HG02870 (cell line): ENCODE data around the gene SNHG17.
"Not testable (repeated sequence)": the region's sequence is repeated elsewhere in the genome, so short reads cannot be mapped to it uniquely, and the experiment has no call there.

Experiments used
- ATAC-seq: cut with Tn5 transposase; IDR thresholded peaks from one replicate; pipeline ENCODE4 v1.9.1; 2021; ENCODE audit warnings: mild to moderate bottlenecking, moderate library complexity; ENCODE audit not compliant: unreplicated experiment

The SNHG17 gene

DNA sequence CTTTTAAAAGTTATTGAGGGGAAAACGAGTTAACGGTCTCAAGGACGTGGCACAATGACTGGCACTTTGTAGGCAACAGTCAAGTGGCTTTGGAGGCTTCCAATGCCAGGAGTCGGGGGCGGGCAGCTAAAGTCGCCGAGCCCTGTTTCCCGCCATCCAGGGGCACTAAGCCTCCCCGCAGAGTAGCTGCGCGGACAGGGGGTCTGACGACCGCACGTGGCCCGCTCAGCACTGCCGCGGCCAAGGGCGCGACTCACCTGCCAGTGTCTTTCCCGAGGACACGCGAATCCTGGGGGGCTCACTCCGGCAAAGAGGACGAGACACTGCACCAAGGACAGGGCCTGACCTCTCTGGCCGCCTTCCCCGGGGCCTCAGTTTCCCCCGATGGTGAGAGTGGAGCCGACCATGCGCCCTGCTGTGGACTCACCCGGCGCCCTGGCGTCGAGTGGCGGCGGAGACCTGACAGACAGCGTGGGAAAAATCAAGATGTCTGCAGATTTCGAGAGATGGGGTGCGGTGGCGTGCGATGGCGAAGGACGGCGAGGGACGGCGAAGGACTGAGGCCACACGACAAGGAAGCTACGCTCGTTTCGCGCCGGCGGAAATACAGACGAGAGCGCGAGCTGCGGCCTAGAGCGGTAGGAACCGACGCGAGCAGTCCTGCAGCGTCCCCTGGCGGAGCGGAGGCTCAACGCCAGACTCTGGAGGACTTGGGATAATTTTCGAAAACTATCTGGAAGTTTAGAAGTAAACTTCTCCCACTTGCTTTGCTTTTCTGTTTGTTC, at the start of gene SNHG17:
Gene SNHG17 (minus strand): TSS at position 559 of the 785 bp plus-strand sequence.
- peak; percentile 59 for ATAC-seq

DNA sequence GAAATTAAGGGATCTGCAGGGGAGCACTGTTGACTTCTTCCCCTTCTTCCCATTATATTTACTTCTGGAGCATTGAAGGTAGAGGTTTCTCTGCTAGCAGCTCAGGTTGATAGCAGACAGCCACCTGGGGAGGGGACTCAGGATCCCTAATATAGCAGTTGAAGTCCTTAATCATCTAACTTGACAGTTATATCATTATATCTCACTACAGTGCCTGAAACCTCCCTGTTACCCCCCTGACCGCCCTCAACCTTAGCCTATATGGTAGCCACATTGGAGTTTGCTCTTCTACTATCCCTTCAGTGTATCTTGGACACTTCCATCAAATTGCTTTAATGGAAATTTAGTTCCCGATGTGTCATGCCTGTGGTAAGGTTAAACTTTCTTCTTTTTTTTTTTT, 44.5 kb upstream of the SNHG17 start:
- ATAC-seq, result no peak

DNA sequence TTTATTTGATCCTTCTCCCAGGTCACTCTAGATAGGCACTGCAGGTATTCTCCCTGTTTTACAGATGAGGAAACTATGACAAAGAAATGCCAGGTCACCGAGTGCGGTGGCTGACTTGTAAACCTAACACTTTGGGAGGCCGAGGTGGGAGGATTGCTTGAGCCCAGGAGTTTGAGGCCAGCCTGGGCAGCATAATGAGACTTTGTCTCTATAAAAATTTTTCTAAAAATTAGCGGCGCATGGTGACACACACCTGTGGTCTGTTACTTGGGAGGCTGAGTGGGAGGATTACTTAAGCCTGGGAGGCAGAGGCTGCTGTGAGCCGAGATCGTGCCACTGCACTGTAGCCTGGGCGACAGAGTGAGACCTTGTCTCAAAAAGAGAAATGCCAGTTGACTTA, 42.6 kb upstream of the SNHG17 start:
- no peak for ATAC-seq

DNA sequence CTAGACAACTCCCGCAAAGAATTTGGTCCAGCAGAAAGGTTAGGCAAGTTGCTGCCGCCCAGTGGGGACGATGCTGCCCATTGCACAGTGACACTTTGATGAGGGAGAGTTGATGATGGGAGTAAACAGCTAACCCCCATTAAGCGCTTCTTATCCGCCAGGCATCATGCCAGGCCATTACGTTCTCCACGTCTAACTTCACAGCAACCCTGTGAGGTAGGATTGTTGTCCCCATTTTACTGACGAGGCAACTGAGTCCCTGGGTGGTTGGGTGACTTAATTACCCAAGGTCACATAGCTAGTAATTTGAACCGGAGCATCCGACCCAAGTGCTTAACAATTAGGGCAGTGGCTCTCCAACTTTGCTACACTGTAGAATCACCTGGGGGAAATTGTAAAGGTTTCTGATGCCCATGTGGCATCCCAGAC, 38.3 kb upstream of the SNHG17 start:
- no peak for ATAC-seq

DNA sequence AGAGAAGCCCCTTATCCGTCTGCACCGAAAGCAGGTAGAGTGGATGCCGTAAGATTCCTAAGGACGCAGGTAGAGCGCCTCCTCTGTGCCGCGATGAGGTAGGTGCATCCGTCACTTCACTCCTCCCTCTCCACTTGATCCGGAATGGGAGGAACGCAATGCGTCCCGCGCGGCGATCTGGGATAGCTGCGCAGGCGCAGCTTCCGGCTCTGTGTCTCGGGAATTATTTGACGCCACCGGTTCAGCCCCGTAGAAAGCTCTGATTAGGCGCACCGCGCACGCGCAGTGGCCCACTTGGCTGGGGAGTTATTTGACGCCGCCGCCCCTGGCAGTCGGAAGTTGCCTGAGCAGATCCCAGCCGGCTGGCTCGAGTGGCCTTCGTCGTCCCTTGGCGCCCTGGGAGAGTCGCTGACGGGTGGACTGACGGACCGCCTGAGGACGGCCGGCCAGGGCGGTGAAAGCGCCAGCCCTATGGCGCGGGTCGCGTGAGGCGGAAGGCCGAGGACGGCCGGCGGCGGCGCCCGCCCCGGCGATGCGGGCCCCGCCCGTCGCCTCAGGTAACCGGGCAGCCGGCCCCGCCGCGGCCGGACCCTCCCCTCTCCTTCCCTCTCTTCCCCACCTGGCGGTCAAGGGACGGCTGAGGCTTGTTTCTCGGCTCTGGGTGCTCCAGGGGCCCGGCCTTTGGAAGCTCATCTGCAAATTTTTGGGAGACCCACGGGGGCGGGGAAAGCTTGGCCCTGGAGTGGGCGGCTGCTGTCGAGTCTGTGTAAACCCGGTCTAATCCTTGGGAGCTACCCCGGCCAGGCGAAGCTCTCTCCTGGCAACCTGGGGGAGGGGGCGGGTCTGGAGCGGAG, 37.6 kb upstream of the SNHG17 start, which contains the start of gene RALGAPB:
Gene RALGAPB (plus strand): TSS at position 331 of the 854 bp plus-strand sequence. CDS start 15,590 bp downstream, outside the sequence.
- peak; percentile 96 for ATAC-seq

DNA sequence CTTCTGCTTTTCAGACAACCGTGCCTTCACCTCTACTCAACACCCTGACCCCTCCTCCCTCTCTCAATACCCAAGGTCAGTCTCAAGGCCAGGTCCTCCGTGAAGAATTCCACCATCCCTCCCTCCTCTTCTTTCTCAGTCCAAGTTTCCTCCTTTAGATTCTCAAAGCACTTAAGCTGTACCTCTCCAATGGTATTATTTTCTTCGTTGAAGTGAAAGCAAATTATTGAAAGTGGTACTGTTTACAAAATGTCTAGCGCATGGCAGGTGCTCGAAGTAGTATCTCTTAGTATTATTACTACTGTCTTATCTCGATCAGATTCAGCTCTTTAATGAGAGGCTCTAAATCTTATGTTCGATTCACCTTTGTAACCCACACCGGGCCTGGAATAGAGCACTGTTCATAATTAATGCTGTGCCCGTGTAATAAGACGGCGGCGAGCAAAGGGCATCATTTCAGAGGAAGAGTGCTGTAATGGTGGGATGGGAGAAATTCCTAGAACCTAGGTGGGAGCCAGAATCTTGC, 36.9 kb upstream of the SNHG17 start:
- ATAC-seq, result no peak

DNA sequence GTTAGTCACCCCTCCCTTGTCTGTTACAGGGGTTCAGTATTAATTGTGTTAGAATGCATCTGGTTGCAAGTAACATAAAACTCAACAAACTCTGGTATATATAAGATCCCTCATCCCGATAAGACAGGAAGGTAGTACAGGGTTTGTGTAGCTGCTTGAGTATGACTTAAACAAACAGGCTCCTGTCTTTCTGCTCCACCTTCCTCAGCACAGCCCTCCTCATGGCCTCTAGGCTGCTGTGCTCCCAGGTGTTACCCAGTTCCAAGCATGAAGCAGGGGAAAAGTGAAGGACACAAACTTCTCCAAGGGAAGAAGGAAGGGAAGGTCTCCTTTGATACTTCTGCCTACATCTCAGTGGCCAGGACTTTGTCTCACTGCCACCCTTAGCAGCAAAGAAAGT, 36.1 kb upstream of the SNHG17 start:
- no peak for ATAC-seq

DNA sequence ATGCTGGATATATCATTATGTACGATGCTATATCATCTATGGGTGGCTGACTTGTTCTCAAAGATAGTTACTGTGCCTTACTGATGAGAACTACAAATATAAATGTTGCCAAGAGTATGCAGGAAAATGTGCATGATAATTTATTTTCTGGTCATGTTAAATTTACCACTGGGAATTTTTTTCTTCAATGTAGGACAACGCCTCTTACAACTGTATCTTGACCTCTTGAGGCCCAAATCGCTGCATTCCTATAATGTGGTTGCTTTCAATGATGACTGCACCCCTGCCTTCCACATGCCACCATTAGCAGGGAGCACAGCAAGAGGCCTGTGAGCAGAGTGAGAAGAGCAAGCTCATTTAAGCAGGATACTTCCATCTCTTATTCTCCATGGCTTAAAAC, 31.9 kb upstream of the SNHG17 start:
- no peak for ATAC-seq

DNA sequence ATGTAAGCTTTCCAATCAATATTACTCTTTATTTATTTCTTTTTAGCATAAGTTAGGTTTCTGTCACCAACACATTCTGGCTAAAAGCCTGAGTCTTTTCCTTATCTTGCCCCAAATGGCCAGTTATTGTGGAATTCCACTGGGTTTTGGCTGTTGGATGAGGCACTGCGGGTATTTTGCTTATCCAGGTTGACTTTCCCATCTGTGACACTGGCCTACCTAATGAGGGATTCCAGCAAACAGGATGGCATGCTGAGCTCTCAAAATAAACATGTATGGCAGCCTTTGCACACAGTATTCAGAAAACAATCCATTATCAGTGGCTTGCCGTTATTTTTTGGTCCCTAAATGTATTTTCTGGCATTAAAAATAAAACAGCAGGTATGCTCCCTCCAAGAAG, 31.0 kb upstream of the SNHG17 start:
- no peak for ATAC-seq

DNA sequence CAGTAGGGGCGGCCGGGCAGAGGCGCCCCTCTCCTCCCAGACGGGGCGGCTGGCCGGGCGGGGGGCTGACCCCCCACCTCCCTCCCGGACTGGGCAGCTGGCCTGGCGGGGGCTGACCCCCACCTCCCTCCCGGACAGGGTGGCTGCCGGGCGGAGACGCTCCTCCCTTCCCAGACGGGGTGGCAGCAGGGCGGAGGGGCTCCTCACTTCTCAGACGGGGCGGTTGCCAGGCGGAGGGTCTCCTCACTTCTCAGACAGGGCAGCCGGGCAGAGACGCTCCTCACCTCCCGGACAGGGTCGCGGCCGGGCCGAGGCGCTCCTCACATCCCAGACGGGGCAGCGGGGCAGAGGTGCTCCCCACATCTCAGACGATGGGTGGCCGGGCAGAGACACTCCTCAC, 26.4 kb upstream of the SNHG17 start:
- ATAC-seq, result not testable (repeated sequence)

DNA sequence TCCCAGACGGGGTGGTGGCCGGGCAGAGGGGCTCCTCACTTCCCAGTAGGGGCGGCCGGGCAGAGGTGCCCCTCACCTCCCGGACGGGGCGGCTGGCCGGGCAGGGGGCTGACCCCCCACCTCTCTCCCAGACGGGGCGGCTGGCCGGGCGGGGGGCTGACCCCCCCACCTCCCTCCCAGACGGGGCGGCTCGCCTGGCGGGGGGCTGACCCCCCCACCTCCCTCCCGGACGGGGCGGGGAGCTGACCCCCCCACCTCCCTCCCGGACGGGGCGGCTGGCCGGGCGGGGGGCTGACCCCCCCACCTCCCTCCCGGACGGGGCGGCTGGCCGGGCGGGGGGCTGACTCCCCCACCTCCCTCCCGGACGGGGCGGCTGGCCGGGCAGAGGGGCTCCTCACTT, 26.0 kb upstream of the SNHG17 start:
- not testable (repeated sequence) for ATAC-seq

DNA sequence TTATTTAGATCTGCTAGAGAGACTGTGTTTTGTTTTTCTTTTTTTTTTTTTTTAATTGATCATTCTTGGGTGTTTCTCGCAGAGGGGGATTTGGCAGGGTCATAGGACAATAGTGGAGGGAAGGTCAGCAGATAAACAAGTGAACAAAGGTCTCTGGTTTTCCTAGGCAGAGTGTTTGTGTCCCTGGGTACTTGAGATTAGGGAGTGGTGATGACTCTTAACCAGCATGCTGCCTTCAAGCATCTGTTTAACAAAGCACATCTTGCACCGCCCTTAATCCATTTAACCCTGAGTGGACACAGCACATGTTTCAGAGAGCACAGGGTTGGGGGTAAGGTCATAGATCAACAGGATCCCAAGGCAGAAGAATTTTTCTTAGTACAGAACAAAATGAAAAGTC, 25.5 kb upstream of the SNHG17 start:
- not testable (repeated sequence) for ATAC-seq

DNA sequence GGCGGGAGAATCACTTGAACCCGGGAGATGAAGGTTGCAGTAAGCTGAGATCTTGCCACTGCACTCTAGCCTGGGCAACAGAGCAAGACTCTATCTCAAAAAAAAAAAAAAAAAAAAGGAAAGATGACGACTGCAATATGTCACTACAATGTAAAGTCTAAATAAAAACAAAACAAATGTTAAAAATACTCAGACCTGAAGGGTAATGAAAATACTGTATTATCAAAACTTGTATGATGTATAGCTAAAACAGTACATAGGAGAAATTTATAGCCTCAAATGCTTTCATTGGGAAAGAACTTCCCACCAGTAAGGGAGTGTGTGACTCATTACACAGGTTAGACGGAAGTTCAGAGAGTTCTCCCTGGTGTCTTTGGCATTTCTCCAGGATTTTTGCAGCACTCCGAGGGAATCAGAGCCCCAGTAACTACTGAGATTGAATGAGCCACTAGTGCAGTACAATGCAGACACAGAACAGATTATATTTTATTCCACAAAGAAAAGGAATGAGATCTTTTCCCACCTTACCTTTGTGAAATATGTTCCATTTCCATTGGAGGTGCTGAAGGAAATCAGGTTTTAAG, 25.0 kb upstream of the SNHG17 start:
- no peak for ATAC-seq

DNA sequence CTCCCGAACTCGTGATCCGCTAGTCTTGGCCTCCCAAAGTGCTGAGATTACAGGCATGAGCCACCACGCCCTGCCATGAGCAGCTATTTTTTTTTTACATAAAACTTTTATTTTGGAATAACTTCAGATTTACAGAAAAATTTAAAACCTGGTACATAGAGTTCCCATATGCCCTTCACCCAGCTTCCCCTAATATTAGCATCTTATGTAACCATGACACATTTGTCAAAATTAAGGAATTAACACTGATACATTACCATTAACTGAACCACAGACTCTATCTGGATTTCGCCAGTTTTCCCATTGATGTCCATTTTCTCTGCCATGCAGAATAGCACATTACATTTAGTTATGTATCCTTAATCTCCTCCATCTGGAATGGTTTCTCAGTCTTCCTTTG, 23.2 kb upstream of the SNHG17 start:
- no peak for ATAC-seq

DNA sequence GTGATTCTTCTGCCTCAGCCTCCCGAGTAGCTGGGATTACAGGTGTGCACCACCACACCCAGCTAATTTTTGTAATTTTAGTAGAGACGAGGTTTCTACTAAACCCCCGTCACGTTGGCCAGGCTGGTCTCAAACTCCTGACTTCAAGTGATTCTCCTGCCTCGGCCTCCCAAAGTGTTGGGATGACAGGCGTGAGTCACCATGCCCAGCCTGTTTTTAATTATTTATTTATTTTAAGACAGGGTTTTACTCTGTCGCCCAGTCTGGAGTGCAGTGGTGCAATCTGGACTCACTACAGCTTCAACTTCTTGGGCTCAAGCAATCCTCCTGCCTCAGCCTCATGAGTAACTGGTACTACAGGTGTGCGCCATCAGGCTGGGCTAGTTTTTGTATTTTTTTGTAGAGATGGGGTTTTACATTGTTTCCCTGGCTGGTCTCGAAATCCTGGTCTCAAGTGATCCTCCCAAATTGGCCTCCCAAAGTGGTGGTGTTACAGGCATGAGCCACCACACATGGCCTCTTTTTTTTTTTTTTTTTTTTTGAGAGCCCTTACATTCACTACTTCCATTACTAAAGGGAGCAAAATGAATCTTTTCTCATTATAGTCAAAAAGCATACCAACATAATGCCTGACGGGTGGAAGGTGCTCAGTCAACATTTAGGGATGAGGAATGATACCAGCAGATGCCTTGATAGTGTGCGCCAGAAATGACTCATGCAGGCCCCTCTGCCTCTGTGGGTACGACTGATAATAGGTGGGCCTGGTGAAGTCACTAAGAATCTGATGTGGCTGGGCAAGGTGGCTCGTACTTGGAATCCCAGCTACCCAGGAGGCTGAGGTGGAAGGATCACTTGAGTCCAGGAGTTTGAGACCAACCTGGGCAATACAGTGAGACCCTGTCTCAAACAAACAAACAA, 19.7 kb upstream of the SNHG17 start:
- ATAC-seq, result no peak

DNA sequence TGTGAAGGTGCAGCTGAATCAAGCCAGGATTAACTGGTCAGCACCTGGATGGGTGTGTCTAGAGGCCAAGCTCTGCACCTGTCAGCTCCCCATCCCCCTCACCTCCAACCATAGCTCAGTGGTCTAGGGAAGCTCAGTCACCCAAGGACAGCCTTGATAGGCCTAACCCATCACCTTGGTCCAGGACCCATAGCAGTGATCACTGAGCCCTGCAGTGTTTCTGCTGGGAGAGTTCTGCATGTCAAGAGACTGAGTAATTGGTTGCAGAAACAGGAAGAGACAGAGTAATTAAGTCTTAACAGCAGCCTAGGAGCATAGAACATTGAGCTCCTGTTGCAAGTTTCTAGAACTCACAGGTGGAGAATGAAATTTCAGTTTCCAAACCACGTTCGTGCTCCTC, 18.8 kb upstream of the SNHG17 start:
- ATAC-seq, result peak; percentile 82

DNA sequence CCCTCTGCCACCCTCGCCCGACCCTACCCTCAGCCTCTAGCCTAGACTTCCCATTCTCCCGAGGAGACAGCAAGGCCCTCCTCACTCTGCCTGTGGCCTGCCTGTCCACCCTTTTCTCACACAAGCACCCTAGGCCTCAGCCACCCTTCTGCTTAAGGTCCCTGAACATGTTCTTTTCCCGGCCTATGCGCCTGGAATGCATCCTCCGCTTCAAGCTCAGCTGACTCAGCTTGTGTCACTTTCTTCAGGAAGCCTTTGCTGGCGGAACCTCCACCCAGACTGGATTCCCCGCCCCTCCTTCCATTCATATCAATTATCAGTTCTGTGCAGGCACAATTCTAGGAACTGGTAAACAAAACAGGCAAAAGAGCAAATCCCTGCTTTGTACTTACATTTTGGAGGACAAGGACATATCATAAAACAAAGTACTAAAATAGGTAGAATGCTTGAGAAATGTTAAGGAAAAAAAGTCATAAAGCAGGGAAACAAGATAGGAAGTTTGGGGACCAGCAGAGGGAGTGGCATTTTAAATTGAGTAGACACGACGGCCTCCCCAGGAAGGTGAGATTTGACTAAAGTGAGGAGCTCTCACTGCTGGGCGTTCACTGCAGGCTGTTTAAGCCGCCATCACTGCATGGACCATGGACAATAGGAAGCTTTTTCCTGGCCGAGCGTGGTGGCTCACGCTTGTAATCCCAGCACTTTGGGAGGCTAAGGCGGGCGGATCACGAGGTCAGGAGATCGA, 17.9 kb upstream of the SNHG17 start:
- ATAC-seq, result no peak

DNA sequence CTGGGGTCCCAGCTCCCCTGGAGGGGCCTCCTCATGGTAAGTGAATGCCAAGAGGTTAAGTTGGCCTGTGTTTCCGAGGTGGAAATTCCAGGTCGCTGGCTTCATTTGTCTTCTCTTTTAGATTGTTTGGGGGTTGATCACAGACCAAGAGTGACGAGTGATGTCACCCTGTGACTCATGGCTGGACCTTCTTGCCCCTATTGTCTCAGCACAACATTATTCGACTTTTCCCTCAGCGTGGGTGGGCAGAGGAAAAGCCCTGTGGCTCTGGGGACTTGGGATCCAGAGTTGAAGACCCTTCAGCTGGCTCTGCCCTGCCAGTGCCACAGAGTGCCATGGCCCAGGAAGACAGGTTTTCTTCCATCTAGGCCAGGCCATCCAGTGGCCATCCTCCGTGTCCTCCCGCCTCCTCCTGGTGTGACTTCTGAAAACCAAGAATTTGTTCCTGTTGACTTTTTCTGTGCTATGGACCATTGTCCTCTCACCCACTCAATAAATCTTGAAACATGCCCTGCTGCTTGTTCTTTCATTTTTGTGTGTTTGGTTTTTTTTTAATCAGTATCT, 15.4 kb upstream of the SNHG17 start:
- no peak for ATAC-seq

DNA sequence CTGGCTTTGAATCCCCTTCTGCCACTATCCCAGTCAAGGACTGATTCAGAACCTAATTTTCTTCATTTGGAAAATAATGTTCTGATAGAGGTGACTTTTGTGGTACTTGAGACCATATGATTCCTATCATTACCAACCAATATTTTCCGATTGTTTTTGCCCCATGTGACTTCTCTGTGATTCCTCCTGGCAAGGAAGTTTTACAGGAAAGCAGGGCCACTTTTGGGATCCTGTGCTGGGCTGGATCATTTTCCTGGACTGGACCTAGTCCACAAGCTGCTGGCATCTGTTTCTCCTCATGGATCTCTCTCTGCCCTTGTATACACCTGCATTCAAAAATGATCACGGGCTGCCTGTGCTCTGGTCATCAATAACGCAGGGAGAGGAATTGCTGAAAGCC, 13.9 kb upstream of the SNHG17 start:
- ATAC-seq, result no peak
